Smooth muscle cell of the coronary artery (primary cell): Measurements from ENCODE around the gene STRN4. TPM values are rescaled to one million over a fixed set of nuclear protein-coding genes. Genes with fewer than 3 reads are reported as not detected.

ENCODE experiments used
- total RNA-seq: library from RNA; depleted of rRNA; stranded (reverse); fragments of >200 nt; gene quantifications from 2 replicates; pipeline ENCODE4 v1.2.3, GENCODE V29; 2014; ENCODE audit warnings: low replicate concordance

STRN4 gene
- total RNA-seq, result 60.3 and 74.8 TPM in 2 replicates

DNA sequence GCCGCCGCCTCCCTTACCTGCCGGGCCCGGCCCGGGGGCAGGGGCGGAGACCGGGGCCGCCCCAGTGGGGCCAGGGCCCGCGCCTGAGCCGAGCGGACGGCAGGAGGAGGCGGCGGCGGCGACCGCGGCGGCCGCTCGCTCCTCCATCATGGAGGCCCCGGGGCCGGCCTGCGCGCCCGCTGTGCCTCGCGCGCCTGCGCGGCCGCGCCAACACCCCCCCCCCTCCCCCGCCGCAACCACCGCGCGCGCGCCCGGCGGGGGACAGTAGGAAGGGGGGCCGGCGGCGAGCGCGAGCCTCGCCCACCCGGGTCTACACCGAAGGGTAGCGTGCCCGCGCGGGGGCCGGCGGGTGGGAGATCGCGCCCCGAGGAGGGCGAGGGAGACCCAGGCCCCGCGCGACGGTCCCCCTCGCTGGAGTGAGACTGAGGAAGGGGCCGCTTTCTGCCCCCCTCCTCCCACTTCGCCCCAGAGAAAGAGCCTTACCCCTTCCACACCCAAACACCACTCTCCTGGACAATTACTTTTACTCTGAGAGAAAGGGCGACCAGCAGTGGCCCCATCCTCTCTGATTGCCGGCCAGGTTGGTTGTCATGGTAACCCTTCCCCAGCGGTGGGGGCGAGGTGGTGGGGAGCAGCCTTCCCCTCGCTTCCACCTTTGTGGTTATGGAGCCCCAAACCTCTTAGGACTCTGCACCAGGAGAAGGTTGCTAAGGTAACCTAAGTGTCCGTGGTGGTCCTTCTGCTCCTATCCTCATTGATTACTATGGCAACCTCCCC lies at the start of gene STRN4:
Gene STRN4 (minus strand): TSS at position 170 of the 777 bp plus-strand sequence. CDS start 20 bp downstream, at position 150.

DNA sequence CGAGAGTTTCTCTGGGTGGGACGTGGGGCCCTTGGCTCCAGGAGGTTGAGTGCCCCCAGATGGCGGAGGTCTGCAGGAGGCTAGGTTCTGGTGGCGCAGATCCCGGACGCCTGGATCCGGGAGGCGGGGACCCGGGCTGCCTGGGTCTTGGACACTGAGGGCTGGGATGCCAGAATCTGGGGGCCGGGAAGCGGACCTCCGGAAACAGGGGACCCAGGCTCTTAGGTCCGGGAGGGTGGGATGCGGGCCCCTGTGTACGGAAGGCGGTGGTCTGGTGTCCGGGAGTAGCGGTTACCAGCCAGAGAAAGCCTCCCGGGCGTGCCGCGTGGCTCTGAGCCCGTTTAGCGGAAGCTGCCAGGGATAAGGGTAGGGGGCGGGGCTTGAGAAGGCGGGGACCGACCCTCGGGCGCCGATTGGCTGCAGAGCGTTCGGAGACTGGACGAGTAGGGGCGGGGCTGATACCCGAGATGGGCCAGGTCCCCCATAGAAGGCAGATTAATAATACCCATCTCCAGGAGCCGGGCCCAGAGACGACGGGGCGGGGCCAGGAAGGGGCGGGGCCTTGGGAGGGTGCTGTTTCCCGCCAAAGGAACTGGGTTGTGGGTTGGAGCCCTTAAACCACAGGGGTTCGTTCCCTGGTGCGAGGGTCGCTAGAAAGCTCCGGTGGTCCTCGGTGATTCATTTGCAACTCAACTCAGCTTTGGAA lies 42.2 kb upstream of the STRN4 start, which contains the start of gene SLC1A5:
Gene SLC1A5 (minus strand): TSS at position 333 of the 706 bp plus-strand sequence. CDS start 629 bp downstream, outside the sequence.

GRCh38 chr19:46745521-46746280 lies 549 bp downstream of the STRN4 start, which contains the start of gene FKRP:
Gene FKRP (plus strand): TSS chr19:46746057. CDS start chr19:46755451, 9,394 bp downstream.

DNA sequence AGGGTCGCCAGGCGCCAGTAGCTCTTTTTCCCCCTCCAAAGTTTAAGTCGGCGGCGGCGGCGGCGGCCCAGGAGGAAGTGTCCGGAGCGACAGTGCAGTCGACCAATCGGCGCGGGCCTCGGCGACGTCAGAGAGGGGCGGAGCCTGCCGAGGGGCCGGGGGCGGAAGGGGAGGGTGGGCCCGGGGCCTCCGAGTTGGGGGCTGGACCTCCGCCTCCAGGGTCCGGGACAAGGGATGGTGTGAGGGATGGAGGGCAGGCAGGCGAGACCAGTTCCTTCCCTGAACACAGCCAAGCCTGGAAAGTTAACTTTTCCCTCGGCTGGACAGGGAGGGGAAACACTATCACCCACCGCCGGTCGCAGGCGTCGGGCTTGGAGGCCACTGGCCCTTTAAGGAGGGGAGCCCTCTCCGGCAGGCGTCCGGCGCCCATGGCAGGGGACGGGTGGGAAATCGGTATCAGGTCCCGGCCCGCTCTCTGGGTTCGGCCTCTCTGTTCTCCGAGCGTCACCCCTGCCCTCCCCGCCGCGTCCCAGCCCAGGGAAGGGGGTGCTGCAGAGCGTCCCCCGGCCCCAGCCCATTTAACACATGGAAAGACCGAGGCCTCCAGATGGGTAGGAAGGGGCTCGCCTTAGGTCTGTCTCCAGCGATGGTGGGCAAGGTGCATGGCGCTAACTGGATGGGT lies 29.1 kb downstream of the STRN4 start, which contains the start of gene PRKD2:
Gene PRKD2 (minus strand): TSS at position 81 of the 682 bp plus-strand sequence. CDS start 744 bp downstream, outside the sequence.

Other genes with a start within 250 kb of the STRN4 start
- gene CALM3, start 145.1 kb downstream of the STRN4 start, total RNA-seq, result 145 and 560 TPM in 2 replicates
- gene PTGIR, start 121.4 kb downstream of the STRN4 start, total RNA-seq, result 8.5 and 17.7 TPM in 2 replicates
- not detected in 2 replicates for gene GNG8, start 110.2 kb downstream of the STRN4 start, total RNA-seq
- gene DACT3, start 85.3 kb downstream of the STRN4 start, total RNA-seq, result 1.1 and 6.5 TPM in 2 replicates
- gene PRKD2, start 29.3 kb downstream of the STRN4 start, total RNA-seq, result 14.5 and 16.5 TPM in 2 replicates
- 5.6 and 10.2 TPM in 2 replicates for gene FKRP, start 393 bp downstream of the STRN4 start, total RNA-seq
- gene SLC1A5, start 42.1 kb upstream of the STRN4 start, total RNA-seq, result 89.9 and 97.9 TPM in 2 replicates
- gene AP2S1, start 104.4 kb upstream of the STRN4 start, total RNA-seq, result 168 and 192 TPM in 2 replicates
- gene ARHGAP35, start 114.5 kb upstream of the STRN4 start, total RNA-seq, result 26.1 and 29.8 TPM in 2 replicates